ENCODE results near the gene NRXN3. TPM values are rescaled to one million over a fixed set of nuclear protein-coding genes. Genes with fewer than 3 reads are reported as not detected.

NRXN3 gene
- total RNA-seq, 4 donors from 2014 or later: 0.56 to 1.6 (median 1.1) TPM

DNA sequence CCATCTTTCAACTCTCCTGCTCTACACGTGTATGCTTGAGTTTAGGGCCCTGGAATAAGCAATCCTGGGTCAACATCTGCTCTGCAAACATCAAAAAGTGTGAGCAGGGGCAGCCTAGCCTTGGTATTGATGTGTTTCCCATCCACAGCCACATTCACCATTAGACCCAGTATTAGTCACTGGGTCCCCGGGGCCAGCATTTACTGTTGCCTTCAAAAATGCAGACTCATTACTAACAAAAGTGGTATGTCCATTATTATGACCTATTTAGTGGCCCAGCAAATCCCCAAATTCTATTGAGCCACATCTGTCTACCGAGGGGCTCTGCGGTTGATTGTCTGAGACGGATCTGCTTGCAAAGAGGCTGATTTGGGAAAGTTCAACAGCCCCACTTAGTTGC, 1379.3 kb downstream of the NRXN3 start:
- Histone ChIP-seq H3K9me3 (no peaks in the 10 kb centered on the region), H3K4me3 (replicated peaks in 1 of 3) (no peak overlapping the region), H3K27me3 (no peaks in the 10 kb centered on the region), H3K4me1 (no peaks in the 10 kb centered on the region), H3K36me3 (no peaks in the 10 kb centered on the region), H3K27ac (no peak overlapping the region)
- 88 to 91% methylated on average over 5 of the region's 5 CpGs for WGBS, 2 donors
- no peak for DNase-seq
- intact Hi-C loops (cut with DNase I): no loop called here
- TF ChIP-seq, protein P1, sequence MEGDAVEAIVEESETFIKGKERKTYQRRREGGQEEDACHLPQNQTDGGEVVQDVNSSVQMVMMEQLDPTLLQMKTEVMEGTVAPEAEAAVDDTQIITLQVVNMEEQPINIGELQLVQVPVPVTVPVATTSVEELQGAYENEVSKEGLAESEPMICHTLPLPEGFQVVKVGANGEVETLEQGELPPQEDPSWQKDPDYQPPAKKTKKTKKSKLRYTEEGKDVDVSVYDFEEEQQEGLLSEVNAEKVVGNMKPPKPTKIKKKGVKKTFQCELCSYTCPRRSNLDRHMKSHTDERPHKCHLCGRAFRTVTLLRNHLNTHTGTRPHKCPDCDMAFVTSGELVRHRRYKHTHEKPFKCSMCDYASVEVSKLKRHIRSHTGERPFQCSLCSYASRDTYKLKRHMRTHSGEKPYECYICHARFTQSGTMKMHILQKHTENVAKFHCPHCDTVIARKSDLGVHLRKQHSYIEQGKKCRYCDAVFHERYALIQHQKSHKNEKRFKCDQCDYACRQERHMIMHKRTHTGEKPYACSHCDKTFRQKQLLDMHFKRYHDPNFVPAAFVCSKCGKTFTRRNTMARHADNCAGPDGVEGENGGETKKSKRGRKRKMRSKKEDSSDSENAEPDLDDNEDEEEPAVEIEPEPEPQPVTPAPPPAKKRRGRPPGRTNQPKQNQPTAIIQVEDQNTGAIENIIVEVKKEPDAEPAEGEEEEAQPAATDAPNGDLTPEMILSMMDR (IDR thresholded peaks at IDR 0.05): no peak
- no peak for TF ChIP-seq POLR2A (IDR thresholded peaks at IDR 0.05)

DNA sequence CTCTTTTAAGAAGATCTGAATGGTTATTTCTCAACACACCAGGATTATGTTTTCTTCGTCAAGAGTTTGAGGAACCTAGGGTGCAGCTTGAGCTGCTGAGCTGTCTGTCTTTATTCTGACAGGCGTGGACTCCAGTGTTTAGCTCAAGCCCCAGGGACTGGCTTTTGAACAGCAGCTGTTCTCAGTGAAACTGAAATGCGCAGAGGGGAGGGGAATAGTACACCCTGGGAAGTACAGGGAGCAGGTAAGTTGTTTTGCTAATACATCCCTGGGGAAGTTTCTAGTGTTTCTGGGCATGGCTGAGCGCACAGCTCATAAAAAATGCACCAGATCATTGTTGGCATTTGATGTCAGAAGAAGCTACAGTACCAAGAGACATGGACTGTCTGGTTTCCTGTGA, 1381.3 kb downstream of the NRXN3 start:
- Histone ChIP-seq H3K9me3 (no peaks in the 10 kb centered on the region), H3K27me3 (no peaks in the 10 kb centered on the region), H3K36me3 (no peaks in the 10 kb centered on the region), H3K4me3 (replicated peaks in 1 of 3) (no peak overlapping the region), H3K27ac (no peak overlapping the region), H3K4me1 (no peaks in the 10 kb centered on the region)
- TF ChIP-seq, protein P1 (IDR thresholded peaks at IDR 0.05): no peak
- TF ChIP-seq POLR2A (IDR thresholded peaks at IDR 0.05): no peak
- WGBS, 2 donors: 35 to 40% methylated on average over 4 of the region's 4 CpGs
- peak; percentile 4 for DNase-seq
- intact Hi-C loops (cut with DNase I): no loop called here

DNA sequence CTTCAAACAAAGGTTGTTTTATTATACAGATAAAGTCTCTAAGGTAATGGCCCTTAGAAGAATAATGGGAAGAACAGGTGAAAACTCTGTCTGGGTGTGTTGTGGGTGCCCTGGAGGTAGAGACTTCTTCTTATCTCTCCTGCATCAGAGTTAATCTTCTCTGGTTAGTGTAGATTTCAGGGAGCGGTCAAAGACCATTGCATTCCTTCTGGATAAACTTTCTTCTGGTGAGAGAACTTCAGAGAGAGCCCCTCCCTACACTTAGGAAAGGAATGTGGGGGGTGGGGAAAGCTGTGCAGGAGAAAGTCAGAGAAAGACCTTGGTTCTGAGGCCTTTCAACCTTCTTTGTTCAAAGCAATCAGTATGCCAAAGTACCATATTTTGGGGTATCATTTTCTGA, 1382.6 kb downstream of the NRXN3 start:
- H3K27me3 ChIP-seq: no peaks in the 10 kb centered on the region
- no peak overlapping the region for H3K27ac ChIP-seq
- DNase-seq: peak in 1 of 2 donors; percentile 5
- TF ChIP-seq POLR2A (IDR thresholded peaks at IDR 0.05): no peak
- TF ChIP-seq, protein P1 (IDR thresholded peaks at IDR 0.05): no peak
- H3K4me1 ChIP-seq: no peaks in the 10 kb centered on the region
- H3K4me3 ChIP-seq (replicated peaks in 1 of 3): no peak overlapping the region
- no peaks in the 10 kb centered on the region for H3K9me3 ChIP-seq
- H3K36me3 ChIP-seq: no peaks in the 10 kb centered on the region
- intact Hi-C loops (cut with DNase I): no loop called here
- WGBS, 2 donors: 52 to 65% methylated on average over 1 of the region's 1 CpG

DNA sequence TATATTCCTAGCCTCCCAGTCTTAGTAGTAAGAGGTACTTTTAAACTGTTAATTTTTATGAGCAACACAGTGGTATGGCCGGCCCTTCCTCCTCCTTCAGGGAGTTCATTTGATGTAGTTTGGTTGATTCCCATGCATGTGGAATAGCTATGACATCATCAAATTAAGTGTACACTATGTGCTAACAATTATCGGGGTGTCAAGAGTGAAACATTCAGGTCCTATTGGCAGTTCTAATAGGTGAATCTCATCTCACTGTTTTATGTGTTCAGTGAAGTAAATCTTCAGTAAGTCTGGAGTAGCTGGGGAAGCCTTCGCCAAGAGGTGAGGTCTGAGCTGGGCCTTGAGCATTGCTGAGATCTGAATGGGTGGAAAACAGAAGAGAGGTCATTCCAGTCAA, 1384.6 kb downstream of the NRXN3 start:
- H3K4me1 ChIP-seq: no peaks in the 10 kb centered on the region
- no peak overlapping the region for H3K27ac ChIP-seq
- intact Hi-C loops (cut with DNase I): no loop called here
- H3K4me3 ChIP-seq (replicated peaks in 1 of 3): no peak overlapping the region
- no peaks in the 10 kb centered on the region for H3K9me3 ChIP-seq
- 77% methylated on average over 3 of the region's 3 CpGs for WGBS, 2 donors
- TF ChIP-seq, protein P1 (IDR thresholded peaks at IDR 0.05): no peak
- TF ChIP-seq POLR2A (IDR thresholded peaks at IDR 0.05): no peak
- no peaks in the 10 kb centered on the region for H3K36me3 ChIP-seq
- no peaks in the 10 kb centered on the region for H3K27me3 ChIP-seq
- no peak for DNase-seq

DNA sequence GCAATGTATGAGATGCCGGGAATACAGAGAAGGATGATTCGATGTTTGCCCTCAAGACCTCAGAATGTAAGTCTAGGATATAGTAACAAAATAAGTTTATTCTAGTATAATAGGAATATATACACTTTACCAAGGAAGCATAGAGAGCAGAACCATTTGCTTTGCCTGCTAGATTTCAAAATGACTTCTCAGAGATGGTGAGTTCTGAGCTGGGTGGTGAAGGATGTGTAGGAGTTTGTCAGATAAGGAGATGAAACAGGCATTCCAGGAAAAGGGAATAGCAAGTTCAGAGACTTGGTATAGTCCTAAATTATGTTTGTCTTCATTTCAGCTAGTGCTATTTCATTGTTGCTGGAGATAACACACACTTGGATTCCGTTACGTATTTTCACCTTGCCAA, 1385.3 kb downstream of the NRXN3 start:
- Histone ChIP-seq H3K36me3 (no peaks in the 10 kb centered on the region), H3K4me1 (no peaks in the 10 kb centered on the region), H3K4me3 (replicated peaks in 1 of 3) (no peak overlapping the region), H3K27me3 (no peaks in the 10 kb centered on the region), H3K27ac (no peak overlapping the region), H3K9me3 (no peaks in the 10 kb centered on the region)
- DNase-seq: no peak
- TF ChIP-seq POLR2A (IDR thresholded peaks at IDR 0.05): no peak
- whole genome bisulfite sequencing, 2 donors: 97% methylated on average over 4 of the region's 4 CpGs
- intact Hi-C loops (cut with DNase I): no loop called here

DNA sequence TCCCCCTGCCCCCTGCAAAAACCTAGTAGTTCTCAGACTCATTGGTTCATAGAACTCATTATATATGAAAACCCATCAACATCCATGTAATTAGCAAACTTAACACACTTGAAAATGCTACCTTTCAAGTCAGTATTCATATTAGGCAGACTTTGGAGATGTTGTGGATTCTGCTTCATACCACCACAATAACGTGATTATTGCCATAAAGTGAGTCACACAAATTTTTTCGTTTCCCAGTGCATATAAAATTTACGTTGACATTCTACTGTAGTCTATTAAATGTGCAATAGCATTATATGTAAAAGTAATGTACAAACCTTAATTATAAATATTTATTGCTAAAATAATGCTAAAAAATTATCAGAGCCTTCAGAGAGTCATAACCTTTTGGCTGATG, 1387.1 kb downstream of the NRXN3 start:
- TF ChIP-seq POLR2A (IDR thresholded peaks at IDR 0.05): no peak
- TF ChIP-seq, protein P1 (IDR thresholded peaks at IDR 0.05): no peak

More for the DNA sequence above, 1387.1 kb downstream of the NRXN3 start:
- 91 to 95% methylated on average over 3 of the region's 3 CpGs for WGBS, 2 donors
- no peaks in the 10 kb centered on the region for H3K9me3 ChIP-seq
- intact Hi-C loops (cut with DNase I): no loop called here
- H3K27ac ChIP-seq: no peak overlapping the region
- no peaks in the 10 kb centered on the region for H3K36me3 ChIP-seq
- no peaks in the 10 kb centered on the region for H3K27me3 ChIP-seq
- H3K4me3 ChIP-seq (replicated peaks in 1 of 3): no peak overlapping the region
- H3K4me1 ChIP-seq: no peaks in the 10 kb centered on the region
- no peak for DNase-seq
